HG02759 (cell line): ENCODE results near the gene FAM161A.
"Not testable (repeated sequence)": the region's sequence is repeated elsewhere in the genome, so short reads cannot be mapped to it uniquely, and the experiment has no call there.

Experiments
- ATAC-seq: cut with Tn5 transposase; IDR thresholded peaks from one replicate; pipeline ENCODE4 v1.9.1; 2021; ENCODE audit warnings: mild to moderate bottlenecking, moderate library complexity; ENCODE audit not compliant: unreplicated experiment

Gene FAM161A

GRCh38 chr2:61845320-61845719 lies 8.5 kb downstream of the FAM161A start:
- no peak for ATAC-seq

- ATAC-seq, result no peak
These were observed 12.6 kb downstream of the FAM161A start for GRCh38 chr2:61841286-61841685.

GRCh38 chr2:61834893-61835292 lies 19.0 kb downstream of the FAM161A start:
- no peak for ATAC-seq

DNA sequence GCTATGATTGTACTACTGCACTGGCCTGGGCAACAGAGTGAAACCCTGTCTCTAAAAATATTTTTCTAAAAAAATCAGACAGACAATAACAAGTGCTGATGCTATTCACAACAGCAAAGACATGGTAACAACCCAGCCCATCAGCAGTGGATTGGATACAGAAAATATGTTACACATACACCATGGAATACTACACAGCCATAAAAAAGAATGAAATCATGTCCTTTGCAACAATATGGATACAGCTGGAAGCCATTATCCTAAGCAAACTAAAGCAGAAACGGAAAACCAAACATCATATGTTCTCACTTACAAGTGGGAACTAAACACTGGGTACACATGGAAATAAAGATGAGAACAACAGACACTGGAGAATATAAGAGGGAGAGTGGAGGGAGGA lies 19.9 kb downstream of the FAM161A start:
- no peak for ATAC-seq

GRCh38 chr2:61832183-61832841 lies 21.5 kb downstream of the FAM161A start:
- no peak for ATAC-seq

GRCh38 chr2:61822255-61822654 lies 31.6 kb downstream of the FAM161A start:
- no peak for ATAC-seq

GRCh38 chr2:61816480-61817355 lies 37.1 kb downstream of the FAM161A start:
- no peak for ATAC-seq

DNA sequence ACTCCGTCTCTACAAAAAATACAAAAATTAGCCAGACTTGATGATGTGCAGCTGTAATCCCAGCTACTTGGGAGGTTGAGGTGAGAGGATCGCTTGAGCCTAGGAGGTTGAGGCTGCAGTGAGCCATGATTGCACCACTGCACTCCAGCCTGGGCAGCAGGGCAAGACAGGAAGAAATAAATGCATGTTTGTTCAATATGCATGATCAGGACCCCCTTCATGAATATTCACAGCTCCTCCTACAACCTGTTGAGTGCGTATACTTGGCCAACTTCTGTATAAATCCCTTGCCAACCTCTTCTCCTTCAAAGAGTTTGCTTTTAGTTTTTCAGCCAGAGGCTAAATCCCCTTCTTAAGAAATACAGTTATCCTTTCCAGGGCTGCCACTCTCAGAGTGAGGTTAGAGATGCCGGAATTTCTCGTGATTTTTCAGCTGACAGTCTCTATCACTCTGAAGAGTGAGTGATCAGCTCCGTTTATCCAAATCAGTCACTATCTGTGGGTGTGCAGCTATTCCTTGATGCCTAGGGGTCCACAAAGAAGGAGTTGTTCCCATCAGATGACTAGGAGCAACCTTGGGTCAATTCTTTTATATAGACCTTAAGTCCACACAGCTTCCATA lies 39.2 kb downstream of the FAM161A start:
- no peak for ATAC-seq

GRCh38 chr2:61813314-61813713 lies 40.5 kb downstream of the FAM161A start:
- not testable (repeated sequence) for ATAC-seq

DNA sequence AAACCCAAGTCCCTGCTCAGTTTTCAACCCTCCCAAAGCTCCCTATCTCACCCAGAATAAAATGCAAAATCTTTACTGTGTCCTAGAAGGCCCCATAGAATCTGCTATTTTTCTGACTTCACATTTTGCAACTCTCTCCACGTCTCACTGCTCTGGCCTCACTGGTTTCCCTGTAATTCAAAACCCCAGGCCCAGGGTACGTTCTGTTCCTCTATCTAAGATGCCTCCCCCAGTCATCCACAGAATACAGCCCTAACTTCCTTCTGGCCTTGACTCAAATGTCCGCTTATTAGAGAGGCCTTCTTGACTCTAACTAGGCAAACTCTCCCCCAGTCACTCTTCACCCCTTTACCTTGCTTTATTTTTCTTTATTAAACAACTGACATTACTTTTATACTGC lies 42.0 kb downstream of the FAM161A start:
- ATAC-seq, result no peak

DNA sequence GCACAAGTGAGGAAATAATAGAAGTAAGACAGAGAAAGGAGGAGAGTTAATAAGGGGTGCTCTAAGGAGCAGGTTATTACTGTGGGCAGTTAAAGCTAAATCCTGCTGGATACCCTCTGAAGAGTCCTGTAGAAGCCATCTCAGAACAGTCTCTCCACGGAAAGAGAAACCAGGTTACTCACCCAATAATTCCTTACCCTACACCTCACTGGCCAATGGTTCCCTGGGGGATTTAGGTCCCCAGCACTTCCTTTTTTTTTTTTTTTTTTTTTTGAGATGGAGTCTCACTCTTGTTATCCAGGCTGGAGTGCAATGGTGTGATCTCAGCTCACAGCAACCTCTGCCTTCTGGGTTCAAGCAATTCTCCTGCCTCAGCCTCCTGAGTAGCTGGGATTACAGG lies 43.7 kb downstream of the FAM161A start:
- ATAC-seq, result not testable (repeated sequence)

- not testable (repeated sequence) for ATAC-seq
These were observed 45.2 kb downstream of the FAM161A start for GRCh38 chr2:61808693-61809092.

DNA sequence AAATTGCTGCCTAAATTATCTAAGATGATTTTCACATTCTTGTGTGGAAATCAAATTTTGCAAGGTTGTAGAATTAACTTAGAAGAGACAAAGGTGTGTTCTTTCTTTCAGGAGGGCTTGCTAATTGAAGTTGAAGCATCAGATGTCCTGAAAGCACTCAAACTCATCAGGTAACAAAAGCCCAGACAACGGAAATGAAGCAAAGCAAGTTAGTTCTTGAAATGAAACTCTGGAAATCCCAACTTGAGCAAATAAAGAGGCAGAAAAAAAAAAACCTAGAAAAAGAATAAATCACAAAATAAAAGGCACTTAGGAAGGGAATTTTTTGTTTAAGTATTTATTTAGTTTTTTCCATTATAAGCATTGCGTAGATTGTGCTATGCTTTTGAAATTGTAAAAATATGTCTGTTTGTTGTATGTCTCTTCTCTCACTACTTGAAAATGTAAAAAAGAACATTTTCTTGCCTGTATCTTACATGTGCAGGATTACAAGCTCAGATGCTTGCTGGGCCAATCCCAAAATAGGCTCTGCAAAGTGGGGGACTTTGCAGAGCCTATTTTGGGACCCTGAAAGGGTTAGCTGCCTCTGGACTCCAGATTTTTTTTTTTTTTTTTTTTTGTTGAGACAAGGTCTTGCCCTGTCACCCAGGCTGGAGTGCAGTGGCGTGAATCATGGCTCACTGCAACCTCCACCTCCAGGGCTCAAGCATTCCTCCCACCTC lies 46.7 kb downstream of the FAM161A start:
- ATAC-seq, result no peak

GRCh38 chr2:61802548-61802947 lies 51.3 kb downstream of the FAM161A start:
- no peak for ATAC-seq

GRCh38 chr2:61799099-61799498 lies 54.8 kb downstream of the FAM161A start:
- ATAC-seq, result no peak

GRCh38 chr2:61797446-61797845 lies 56.4 kb downstream of the FAM161A start:
- not testable (repeated sequence) for ATAC-seq

DNA sequence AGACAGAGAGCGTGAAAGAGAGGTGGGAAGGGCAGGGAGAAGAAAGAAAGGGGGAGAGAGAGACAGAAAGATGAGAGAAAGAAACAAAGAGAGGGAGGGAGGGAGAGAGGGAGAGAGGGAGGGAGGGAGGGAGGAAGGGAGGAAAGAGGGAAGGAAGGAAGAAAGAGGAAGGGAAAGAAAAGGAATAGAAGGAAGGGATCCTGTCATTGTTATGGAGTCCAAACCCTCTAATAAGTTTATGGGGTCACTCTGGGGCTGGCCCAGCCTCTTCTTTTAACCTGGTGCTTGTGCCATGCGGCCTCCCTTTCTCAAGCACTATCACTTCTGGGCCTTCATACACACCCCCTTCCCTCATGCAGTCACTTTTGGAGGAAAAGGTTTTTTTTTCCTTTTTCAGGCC lies 58.5 kb downstream of the FAM161A start:
- ATAC-seq, result no peak

GRCh38 chr2:61793389-61793836 lies 60.4 kb downstream of the FAM161A start:
- ATAC-seq, result peak; percentile 88

DNA sequence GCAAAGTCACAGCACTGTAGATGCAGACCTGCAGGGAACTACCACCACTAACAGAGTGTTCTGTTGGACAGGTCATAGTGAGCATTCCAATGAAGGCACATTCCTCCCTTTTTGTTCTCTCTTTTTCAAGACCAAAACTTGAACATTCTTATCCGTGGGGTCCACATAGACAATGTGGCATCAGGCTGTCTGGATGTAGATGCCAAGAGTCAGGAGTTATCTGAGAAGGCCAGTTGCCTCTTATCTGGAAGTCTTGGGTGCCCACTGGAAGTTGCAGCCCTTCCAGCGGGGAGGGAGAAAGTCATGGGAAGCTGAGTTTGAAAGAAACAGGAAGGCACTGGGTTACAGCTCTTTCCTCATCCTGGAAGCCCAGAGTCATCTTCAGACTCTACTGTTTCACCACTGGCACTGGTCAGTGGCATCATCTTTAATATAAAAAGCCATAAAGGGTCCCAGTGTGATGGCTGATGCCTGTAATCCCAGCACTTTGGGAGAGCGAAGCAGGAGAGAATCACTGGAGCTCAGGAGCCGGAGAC lies 61.4 kb downstream of the FAM161A start:
- no peak for ATAC-seq

DNA sequence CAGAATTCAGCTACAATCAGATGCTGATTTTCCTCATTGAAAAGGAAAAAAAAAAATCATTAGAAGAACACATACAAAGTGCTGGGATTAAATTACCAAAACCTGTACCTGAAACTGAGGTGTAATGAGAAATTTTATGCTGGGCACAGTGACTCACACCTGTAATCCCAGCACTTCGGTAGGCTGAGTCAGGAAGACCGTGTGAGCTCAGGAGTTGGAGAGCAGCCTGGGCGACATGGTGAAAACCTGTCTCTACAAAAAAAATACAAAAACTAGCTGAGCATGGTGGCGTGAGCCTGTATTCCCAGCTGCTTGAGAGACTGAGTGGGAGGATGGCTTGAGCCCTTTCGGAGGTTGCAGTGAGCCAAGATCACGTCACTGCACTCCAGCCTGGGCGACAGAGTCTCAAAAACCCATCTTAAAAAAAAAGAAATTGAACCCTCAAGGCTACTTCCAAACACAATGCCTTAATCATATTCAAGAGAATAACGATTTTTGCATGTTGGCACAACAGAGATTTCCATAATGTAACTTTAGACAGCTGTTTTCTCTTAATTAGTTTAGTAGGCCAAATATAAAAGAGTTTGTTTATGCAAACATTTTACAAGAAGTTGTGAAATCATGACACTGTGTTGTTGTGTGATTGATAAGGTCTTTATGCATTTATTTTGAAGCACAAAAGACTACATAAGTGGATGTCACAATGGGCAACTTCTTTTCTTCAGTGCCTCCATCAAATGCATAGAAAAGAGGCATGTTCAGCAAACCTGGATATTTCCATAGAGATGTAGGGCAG lies 63.9 kb downstream of the FAM161A start:
- no peak for ATAC-seq
